ENCODE data around the gene SEC22C. TPM values are rescaled to one million over a fixed set of nuclear protein-coding genes. Genes with fewer than 3 reads are reported as not detected.

Gene SEC22C
- polyA plus RNA-seq, 1 experiment = 45.9 TPM

GRCh38 chr3:42550250-42550649 lies 31.5 kb downstream of the SEC22C start:
- ChIA-PET CTCF (interaction anchor here (1.4 to 1.5 kb wide), 2 partner anchors 17 to 321 kb away, joined by 3 read pairs; no protein-coding TSS in a partner anchor), POLR2A (no interaction called here)
- Histone ChIP-seq H3K27me3 (ENCODE audit: control insufficient read depth, insufficient read depth, low read length) (no peaks in the 10 kb centered on the region), H3K36me3 (ENCODE audit: control insufficient read depth, insufficient read depth, low read length) (peaks cover 8% of the 10 kb centered on the region), H3K4me3 (ENCODE audit: low read depth, low read length) (no peak overlapping the region)
- DNase-seq (ENCODE audit: low read depth) = no peak
- TF ChIP-seq CTCF (IDR thresholded peaks at IDR 0.05; ENCODE audit: insufficient read depth, low read depth, low read length) = no peak

DNA sequence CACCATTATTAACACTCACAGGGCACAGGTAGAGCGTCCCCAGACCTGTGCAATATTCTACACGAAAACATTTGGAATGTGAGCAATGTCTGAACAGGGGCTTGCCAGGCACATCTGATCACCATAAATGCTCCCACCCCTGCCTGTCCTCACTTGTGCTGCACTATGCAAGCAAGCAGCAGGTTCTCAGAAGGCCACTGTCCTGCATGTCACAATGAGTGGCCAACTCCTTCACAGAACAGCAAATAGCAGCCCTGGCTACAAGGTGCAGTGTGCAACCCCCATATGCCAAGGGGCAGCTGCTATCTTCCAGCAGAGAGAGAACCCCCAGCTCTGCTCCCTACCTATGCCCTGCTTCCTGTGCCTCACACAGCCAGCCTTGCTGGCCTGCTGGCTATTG lies 32.6 kb downstream of the SEC22C start:
- TF ChIP-seq CTCF (IDR thresholded peaks at IDR 0.05; ENCODE audit: insufficient read depth, low read depth, low read length) = no peak
- DNase-seq (ENCODE audit: low read depth) = no peak
- peaks cover 6% of the 10 kb centered on the region for H3K36me3 ChIP-seq (ENCODE audit: control insufficient read depth, insufficient read depth, low read length)
- CTCF ChIA-PET = interaction anchor here (0.7 to 5.2 kb wide), 7 partner anchors 11 to 320 kb away, joined by 3 to 39 read pairs (median 4); no protein-coding TSS in a partner anchor
- POLR2A ChIA-PET = no interaction called here
- H3K27me3 ChIP-seq (ENCODE audit: control insufficient read depth, insufficient read depth, low read length) = no peaks in the 10 kb centered on the region
- no peak overlapping the region for H3K4me3 ChIP-seq (ENCODE audit: low read depth, low read length)

- CTCF ChIA-PET = interaction anchor here (0.8 to 5.2 kb wide), 17 partner anchors 8 to 318 kb away, joined by 3 to 39 read pairs (median 4); no protein-coding TSS in a partner anchor
- Histone ChIP-seq H3K27me3 (ENCODE audit: control insufficient read depth, insufficient read depth, low read length) (no peaks in the 10 kb centered on the region), H3K36me3 (ENCODE audit: control insufficient read depth, insufficient read depth, low read length) (peaks cover 3% of the 10 kb centered on the region), H3K4me3 (ENCODE audit: low read depth, low read length) (no peak overlapping the region)
- DNase-seq (ENCODE audit: low read depth) = peak; percentile 4
- POLR2A ChIA-PET = no interaction called here
- peak; percentile 99 for TF ChIP-seq CTCF (IDR thresholded peaks at IDR 0.05; ENCODE audit: insufficient read depth, low read depth, low read length)
Observed at GRCh38 chr3:42547401-42547945, 34.3 kb downstream of the SEC22C start.

GRCh38 chr3:42546691-42547213 lies 35.0 kb downstream of the SEC22C start:
- TF ChIP-seq CTCF (IDR thresholded peaks at IDR 0.05; ENCODE audit: insufficient read depth, low read depth, low read length) = no peak
- Histone ChIP-seq H3K27me3 (ENCODE audit: control insufficient read depth, insufficient read depth, low read length) (no peaks in the 10 kb centered on the region), H3K4me3 (ENCODE audit: low read depth, low read length) (no peak overlapping the region), H3K36me3 (ENCODE audit: control insufficient read depth, insufficient read depth, low read length) (peaks cover 3% of the 10 kb centered on the region)
- DNase-seq (ENCODE audit: low read depth) = no peak
- POLR2A ChIA-PET = no interaction called here
- CTCF ChIA-PET = interaction anchor here (0.6 to 5.2 kb wide), 19 partner anchors 9 to 317 kb away, joined by 3 to 39 read pairs (median 4); no protein-coding TSS in a partner anchor

GRCh38 chr3:42545284-42545900 lies 36.4 kb downstream of the SEC22C start:
- ChIA-PET POLR2A (no interaction called here), CTCF (interaction anchor here (0.9 to 5.2 kb wide), 8 partner anchors 8 to 316 kb away, joined by 3 to 39 read pairs (median 6); no protein-coding TSS in a partner anchor)
- DNase-seq (ENCODE audit: low read depth) = no peak
- peaks cover 1% of the 10 kb centered on the region; the same call in 1 of the 2 replicates for H3K36me3 ChIP-seq (ENCODE audit: control insufficient read depth, insufficient read depth, low read length)
- no peak for TF ChIP-seq CTCF (IDR thresholded peaks at IDR 0.05; ENCODE audit: insufficient read depth, low read depth, low read length)
- H3K27me3 ChIP-seq (ENCODE audit: control insufficient read depth, insufficient read depth, low read length) = no peaks in the 10 kb centered on the region
- no peak overlapping the region for H3K4me3 ChIP-seq (ENCODE audit: low read depth, low read length)

All from BJ (cell line).